Pancreas (tissue), 10 donors: ENCODE data around the gene TTC3. TPM values are rescaled to one million over a fixed set of nuclear protein-coding genes. Genes with fewer than 3 reads are reported as not detected.

Source experiments
- ATAC-seq, 4 donors: fragments of 200-7000 bp; cut with Tn5 transposase; one replicate each; pipeline versions ENCODE4 v1.8.0 to v1.9.1; 2020; ENCODE audit warnings: mild to moderate bottlenecking in 4 of 4, moderate library complexity in 4 of 4
- DNase-seq, 6 donors: peaks; one replicate each; pipeline ENCODE4 v3.0.0-alpha.2; 2020
- FAIRE-seq: peaks from 2 replicates; lab custom pipeline; 2012; peaks lifted over from hg19 to GRCh38; lab: Jason Lieb, UNC
- H3K27ac ChIP-seq, 4 donors: fragments of 200-600 bp; sonication (generic); 1 replicate in 3 of 4; 2 replicates in 1 of 4; pipeline versions ENCODE4 v1.5.0 to v1.8.0; 2020
- H3K27me3 ChIP-seq, 4 donors: fragments of 200-600 bp; one replicate each; pipeline ENCODE4 v1.8.0; 2021
- H3K36me3 ChIP-seq, 3 donors: fragments of 200-600 bp; sonication (generic) in 1 of 3; one replicate each; pipeline versions ENCODE4 v1.5.0 to v1.8.0; 2020 to 2021
- H3K4me1 ChIP-seq, 3 donors: fragments of 200-600 bp; one replicate each; pipeline ENCODE4 v1.8.0; 2021
- H3K4me3 ChIP-seq, 4 donors: fragments of 200-600 bp; sonication (generic) in 2 of 4; one replicate each; pipeline versions ENCODE4 v1.5.0 to v1.8.0; 2020 to 2021
- H3K9me3 ChIP-seq, 4 donors: fragments of 200-600 bp; one replicate each; pipeline ENCODE4 v1.8.0; 2021
- WGBS, 2 donors: extraction: QIAGEN DNeasy Blood & Tissue Kit; methylation state at CpG; one replicate each; pipeline ENCODE4 v1.1.7; 2013; 5-methylcytosine and 5-hydroxymethylcytosine counted together
- intact Hi-C, 3 donors: fragments of 100-400 bp; cut with DNase I; formaldehyde crosslinking; loops; one replicate each; pipeline versions ENCODE4 v1.11.1 to v1.14.2; 2022
- polyA plus RNA-seq, 2 donors: library from polyadenylated mRNA; stranded (reverse); fragments of 200-250 nt; gene quantifications; one replicate each; pipeline ENCODE4 v1.2.3, GENCODE V29; 2013
- total RNA-seq, 6 donors: library from RNA; stranded (reverse); fragmentation: NEBNext Ultra II Directional in 4 of 6; extraction: Animal tissue kit (Norgen Biotek cat#: 25700) in 4 of 6; gene quantifications; one replicate each; pipeline versions ENCODE4 v1.2.1 to v1.2.4, GENCODE V29; 2021 to 2023
- TF ChIP-seq, protein P1 (sequence below), 4 donors: fragments of 200-600 bp; sonication (generic) in 3 of 4; IDR thresholded peaks; one replicate each; pipeline versions ENCODE4 v1.5.0 to v1.8.0; 2021; ENCODE audit warnings: antibody characterized with exemption in 4 of 4
- donor health status: healthy with polysubstance abuse.
- donor health status: DM: no; HTN: no; CAD: no; lungs with moderate emphysema.
- donor health status: DM: no; HTN: no; CAD: no.
- donor health status: control.
- donor health status: control.
- donor health status: Bipolar disorder and iron deficiency.
- donor health status: DM: yes; HTN: yes; CAD: no.
- donor health status: DM: no; HTN: no; CAD: no.
- donor health status: DM: no; HTN: no; CAD: no.
- donor health status: DM: yes; HTN: yes; CAD: no.

TTC3 gene
- total and polyA plus RNA-seq, 8 donors = 24.6 to 103 (median 62.8) TPM

DNA sequence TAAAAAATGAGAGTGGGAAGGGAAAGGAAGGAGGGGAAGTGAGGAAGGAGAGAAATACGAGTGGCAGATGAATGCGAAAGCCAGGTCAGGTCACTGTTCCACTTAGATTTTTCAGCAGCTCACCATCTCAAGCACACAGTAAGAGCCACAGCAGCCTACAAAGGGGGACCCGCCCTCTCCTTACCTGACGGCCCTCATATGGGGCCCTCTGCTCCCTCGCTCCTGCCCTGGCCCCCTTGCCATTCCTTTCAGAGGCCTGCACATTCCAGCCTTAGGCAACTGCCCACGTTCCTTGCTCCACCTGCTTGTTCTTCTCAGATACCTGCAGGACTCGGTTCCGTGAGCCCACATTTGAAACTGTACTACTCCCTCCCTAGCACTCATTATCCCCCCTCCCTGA, 172.1 kb downstream of the TTC3 start:
- FAIRE-seq (no peak), ATAC-seq (no peak), DNase-seq (no peak)
- TF ChIP-seq, protein P1, sequence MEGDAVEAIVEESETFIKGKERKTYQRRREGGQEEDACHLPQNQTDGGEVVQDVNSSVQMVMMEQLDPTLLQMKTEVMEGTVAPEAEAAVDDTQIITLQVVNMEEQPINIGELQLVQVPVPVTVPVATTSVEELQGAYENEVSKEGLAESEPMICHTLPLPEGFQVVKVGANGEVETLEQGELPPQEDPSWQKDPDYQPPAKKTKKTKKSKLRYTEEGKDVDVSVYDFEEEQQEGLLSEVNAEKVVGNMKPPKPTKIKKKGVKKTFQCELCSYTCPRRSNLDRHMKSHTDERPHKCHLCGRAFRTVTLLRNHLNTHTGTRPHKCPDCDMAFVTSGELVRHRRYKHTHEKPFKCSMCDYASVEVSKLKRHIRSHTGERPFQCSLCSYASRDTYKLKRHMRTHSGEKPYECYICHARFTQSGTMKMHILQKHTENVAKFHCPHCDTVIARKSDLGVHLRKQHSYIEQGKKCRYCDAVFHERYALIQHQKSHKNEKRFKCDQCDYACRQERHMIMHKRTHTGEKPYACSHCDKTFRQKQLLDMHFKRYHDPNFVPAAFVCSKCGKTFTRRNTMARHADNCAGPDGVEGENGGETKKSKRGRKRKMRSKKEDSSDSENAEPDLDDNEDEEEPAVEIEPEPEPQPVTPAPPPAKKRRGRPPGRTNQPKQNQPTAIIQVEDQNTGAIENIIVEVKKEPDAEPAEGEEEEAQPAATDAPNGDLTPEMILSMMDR (IDR thresholded peaks at IDR 0.05) = no peak
- 94 to 96% methylated on average over 8 of the region's 8 CpGs for WGBS, 2 donors
- Histone ChIP-seq H3K27me3 (no peaks in the 10 kb centered on the region), H3K27ac (no peak overlapping the region), H3K9me3 (no peaks in the 10 kb centered on the region), H3K4me3 (no peak overlapping the region), H3K4me1 (no peaks in the 10 kb centered on the region), H3K36me3 (no peaks in the 10 kb centered on the region)
- intact Hi-C loops = no loop called here

DNA sequence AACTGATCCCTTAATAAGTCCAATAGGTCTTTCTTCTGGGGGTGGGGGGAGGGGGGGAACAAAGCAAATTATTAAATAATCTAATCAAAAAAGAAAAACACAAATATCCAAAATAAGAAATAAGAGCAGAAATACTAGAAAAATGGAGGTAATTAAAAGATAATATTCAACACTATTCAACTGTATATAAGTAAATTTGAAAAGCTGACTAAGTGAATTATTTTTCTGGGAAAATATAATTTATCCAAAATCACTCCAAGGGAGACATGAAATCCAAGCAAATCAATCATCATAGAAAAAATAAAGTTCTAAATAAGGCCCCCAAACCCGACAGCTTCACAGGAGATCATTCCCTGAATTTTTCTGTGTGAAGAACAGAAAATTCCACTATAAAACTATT, 175.2 kb downstream of the TTC3 start:
- DNase-seq = no peak
- 75 to 84% methylated on average over 1 of the region's 1 CpG for WGBS, 2 donors
- Histone ChIP-seq H3K36me3 (no peaks in the 10 kb centered on the region), H3K27me3 (no peaks in the 10 kb centered on the region), H3K4me3 (no peak overlapping the region), H3K9me3 (no peaks in the 10 kb centered on the region), H3K4me1 (no peaks in the 10 kb centered on the region), H3K27ac (no peak overlapping the region)
- intact Hi-C loops = no loop called here
- FAIRE-seq = no peak
- ATAC-seq = no peak
- TF ChIP-seq, protein P1 (IDR thresholded peaks at IDR 0.05) = no peak

GRCh38 chr21:37249112-37249904, 176.3 kb downstream of the TTC3 start:
- no peaks in the 10 kb centered on the region for H3K4me1 ChIP-seq
- no peak overlapping the region for H3K4me3 ChIP-seq
- H3K27ac ChIP-seq = no peak overlapping the region
- H3K9me3 ChIP-seq = no peaks in the 10 kb centered on the region
- FAIRE-seq (no peak), ATAC-seq (no peak), DNase-seq (no peak)
- 78% methylated on average over 3 of the region's 3 CpGs for WGBS, 2 donors
- H3K36me3 ChIP-seq = no peaks in the 10 kb centered on the region
- TF ChIP-seq, protein P1 (IDR thresholded peaks at IDR 0.05) = no peak
- intact Hi-C loops = no loop called here
- no peaks in the 10 kb centered on the region for H3K27me3 ChIP-seq

DNA sequence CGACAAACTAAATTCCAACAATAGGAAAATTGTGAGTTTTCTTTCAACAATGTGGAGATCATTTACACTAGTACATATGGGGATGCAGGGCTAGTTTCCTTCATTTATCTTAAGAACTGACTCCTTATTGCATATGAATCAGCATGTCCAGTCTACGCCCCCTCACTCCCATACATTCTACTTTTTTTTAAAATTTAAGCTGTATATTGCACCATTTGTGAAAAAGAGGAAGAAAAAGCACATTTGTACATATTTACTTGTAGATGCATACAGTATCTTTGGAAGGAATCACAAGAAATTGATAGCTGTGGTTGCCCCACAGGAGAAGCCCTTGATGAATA, 178.2 kb downstream of the TTC3 start:
- FAIRE-seq = no peak
- TF ChIP-seq, protein P1 (IDR thresholded peaks at IDR 0.05) = no peak
- DNase-seq = no peak
- no peak for ATAC-seq
- H3K36me3 ChIP-seq = no peaks in the 10 kb centered on the region
- 85 to 87% methylated on average over 2 of the region's 2 CpGs for WGBS, 2 donors
- H3K27ac ChIP-seq = no peak overlapping the region
- H3K4me1 ChIP-seq = no peaks in the 10 kb centered on the region
- no peaks in the 10 kb centered on the region for H3K9me3 ChIP-seq
- intact Hi-C loops = no loop called here
- no peak overlapping the region for H3K4me3 ChIP-seq
- no peaks in the 10 kb centered on the region for H3K27me3 ChIP-seq

Other genes starting within 250 kb of the TTC3 start
- gene HLCS, start 106.6 kb upstream of the TTC3 start, total RNA-seq = 10 to 100 TPM; 10.4 to 14.0 (median 13.1) TPM
- 1 to 10 TPM; 5.5 to 6.0 TPM for gene HLCS, start 106.6 kb upstream of the TTC3 start, polyA plus RNA-seq
- under 1 TPM in 1 of 6 donors, not detected in 5; 0.09 TPM for gene RIPPLY3, start 66.6 kb upstream of the TTC3 start, total RNA-seq
- gene RIPPLY3, start 66.6 kb upstream of the TTC3 start, polyA plus RNA-seq = under 1 TPM; 0.11 to 0.26 TPM
- gene PIGP, start 183 bp upstream of the TTC3 start, total RNA-seq = 10 to 100 TPM; 14.8 to 21.2 (median 17.2) TPM
- 10 to 100 TPM; 15.5 to 29.3 TPM for gene PIGP, start 183 bp upstream of the TTC3 start, polyA plus RNA-seq
- 10 to 100 TPM; 15.7 to 29.9 (median 22.4) TPM for gene VPS26C, start 194.1 kb downstream of the TTC3 start, total RNA-seq
- gene VPS26C, start 194.1 kb downstream of the TTC3 start, polyA plus RNA-seq = 10 to 100 TPM in 1 of 2 donors, 1 to 10 TPM in 1; 8.5 to 12.2 TPM